ENCODE data around the gene PTPRM.

GRCh38 chr18:8056723-8057122 is 489.6 kb downstream of the PTPRM start:
- TF ChIP-seq, protein P1, sequence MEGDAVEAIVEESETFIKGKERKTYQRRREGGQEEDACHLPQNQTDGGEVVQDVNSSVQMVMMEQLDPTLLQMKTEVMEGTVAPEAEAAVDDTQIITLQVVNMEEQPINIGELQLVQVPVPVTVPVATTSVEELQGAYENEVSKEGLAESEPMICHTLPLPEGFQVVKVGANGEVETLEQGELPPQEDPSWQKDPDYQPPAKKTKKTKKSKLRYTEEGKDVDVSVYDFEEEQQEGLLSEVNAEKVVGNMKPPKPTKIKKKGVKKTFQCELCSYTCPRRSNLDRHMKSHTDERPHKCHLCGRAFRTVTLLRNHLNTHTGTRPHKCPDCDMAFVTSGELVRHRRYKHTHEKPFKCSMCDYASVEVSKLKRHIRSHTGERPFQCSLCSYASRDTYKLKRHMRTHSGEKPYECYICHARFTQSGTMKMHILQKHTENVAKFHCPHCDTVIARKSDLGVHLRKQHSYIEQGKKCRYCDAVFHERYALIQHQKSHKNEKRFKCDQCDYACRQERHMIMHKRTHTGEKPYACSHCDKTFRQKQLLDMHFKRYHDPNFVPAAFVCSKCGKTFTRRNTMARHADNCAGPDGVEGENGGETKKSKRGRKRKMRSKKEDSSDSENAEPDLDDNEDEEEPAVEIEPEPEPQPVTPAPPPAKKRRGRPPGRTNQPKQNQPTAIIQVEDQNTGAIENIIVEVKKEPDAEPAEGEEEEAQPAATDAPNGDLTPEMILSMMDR (IDR thresholded peaks at IDR 0.05 in 2 of 3, conservative IDR thresholded peaks at IDR 0.05 in 1 of 3; ENCODE audit: borderline replicate concordance in 1 of 3, insufficient read depth in 1 of 3, low read depth in 2 of 3, low read length in 2 of 3), result no peak
- TF ChIP-seq, protein P2, sequence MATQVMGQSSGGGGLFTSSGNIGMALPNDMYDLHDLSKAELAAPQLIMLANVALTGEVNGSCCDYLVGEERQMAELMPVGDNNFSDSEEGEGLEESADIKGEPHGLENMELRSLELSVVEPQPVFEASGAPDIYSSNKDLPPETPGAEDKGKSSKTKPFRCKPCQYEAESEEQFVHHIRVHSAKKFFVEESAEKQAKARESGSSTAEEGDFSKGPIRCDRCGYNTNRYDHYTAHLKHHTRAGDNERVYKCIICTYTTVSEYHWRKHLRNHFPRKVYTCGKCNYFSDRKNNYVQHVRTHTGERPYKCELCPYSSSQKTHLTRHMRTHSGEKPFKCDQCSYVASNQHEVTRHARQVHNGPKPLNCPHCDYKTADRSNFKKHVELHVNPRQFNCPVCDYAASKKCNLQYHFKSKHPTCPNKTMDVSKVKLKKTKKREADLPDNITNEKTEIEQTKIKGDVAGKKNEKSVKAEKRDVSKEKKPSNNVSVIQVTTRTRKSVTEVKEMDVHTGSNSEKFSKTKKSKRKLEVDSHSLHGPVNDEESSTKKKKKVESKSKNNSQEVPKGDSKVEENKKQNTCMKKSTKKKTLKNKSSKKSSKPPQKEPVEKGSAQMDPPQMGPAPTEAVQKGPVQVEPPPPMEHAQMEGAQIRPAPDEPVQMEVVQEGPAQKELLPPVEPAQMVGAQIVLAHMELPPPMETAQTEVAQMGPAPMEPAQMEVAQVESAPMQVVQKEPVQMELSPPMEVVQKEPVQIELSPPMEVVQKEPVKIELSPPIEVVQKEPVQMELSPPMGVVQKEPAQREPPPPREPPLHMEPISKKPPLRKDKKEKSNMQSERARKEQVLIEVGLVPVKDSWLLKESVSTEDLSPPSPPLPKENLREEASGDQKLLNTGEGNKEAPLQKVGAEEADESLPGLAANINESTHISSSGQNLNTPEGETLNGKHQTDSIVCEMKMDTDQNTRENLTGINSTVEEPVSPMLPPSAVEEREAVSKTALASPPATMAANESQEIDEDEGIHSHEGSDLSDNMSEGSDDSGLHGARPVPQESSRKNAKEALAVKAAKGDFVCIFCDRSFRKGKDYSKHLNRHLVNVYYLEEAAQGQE (IDR thresholded peaks at IDR 0.05; ENCODE audit: low read depth), result no peak
- no peak for TF ChIP-seq SRF (IDR thresholded peaks at IDR 0.05; ENCODE audit: low read depth)
- TF ChIP-seq EZH2 (IDR thresholded peaks at IDR 0.05), result no peak
- TF ChIP-seq MAX (IDR thresholded peaks at IDR 0.05), result no peak
- TF ChIP-seq EZH2phosphoT487 (IDR thresholded peaks at IDR 0.05; ENCODE audit: borderline replicate concordance), result no peak
- TF ChIP-seq POLR2A (IDR thresholded peaks at IDR 0.05; ENCODE audit: borderline replicate concordance, extremely low read depth, insufficient read depth, insufficient read length), result no peak
- no peak for TF ChIP-seq YY1 (IDR thresholded peaks at IDR 0.05; ENCODE audit: extremely low read depth, insufficient replicate concordance, low read depth, low read length)
- no peak for TF ChIP-seq ZNF274 (IDR thresholded peaks at IDR 0.05; ENCODE audit: low read depth, low read length)
- TF ChIP-seq CEBPB (IDR thresholded peaks at IDR 0.05; ENCODE audit: low read depth), result no peak
- TF ChIP-seq EGR1 (IDR thresholded peaks at IDR 0.05; ENCODE audit: low read depth), result no peak
- no peak for TF ChIP-seq POLR2AphosphoS5 (IDR thresholded peaks at IDR 0.05; ENCODE audit: low read depth, low read length)
- TF ChIP-seq TCF7L2 (IDR thresholded peaks at IDR 0.05; ENCODE audit: borderline replicate concordance, extremely low read depth, insufficient read depth, insufficient read length), result no peak
- no peak for TF ChIP-seq SIN3A (IDR thresholded peaks at IDR 0.05; ENCODE audit: low read depth)

Measured in HCT116 (cell line).